ENCODE measurements around the gene PRDM5.
A peak's percentile ranks its signal among the peaks of the same experiment; 100 is the strongest.
"Not testable (repeated sequence)": the region's sequence is repeated elsewhere in the genome, so short reads cannot be mapped to it uniquely, and the experiment has no call there.

PRDM5 gene

DNA sequence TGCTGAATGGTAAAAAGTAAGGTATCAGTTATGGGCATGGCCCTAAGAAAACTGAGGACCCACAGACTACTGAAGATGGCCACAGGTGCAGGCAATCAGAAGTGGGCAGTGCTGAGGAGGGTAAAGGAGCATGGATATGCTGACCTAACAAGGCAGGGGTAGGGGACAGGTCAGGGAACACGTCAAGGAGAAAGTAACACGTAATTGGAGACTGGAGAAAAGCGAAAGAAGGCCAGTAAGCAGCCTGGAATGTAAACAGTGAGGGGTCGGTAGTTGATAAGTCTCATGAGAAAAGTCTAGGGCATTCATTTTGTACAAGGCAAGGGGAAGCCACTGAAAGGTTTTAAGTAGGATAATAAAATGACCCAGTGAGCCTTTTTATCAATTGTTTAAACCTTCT lies 153.3 kb downstream of the PRDM5 start:
- FAIRE-seq (no peak), DNase-seq (ENCODE audit: insufficient read length, low spot score) (no peak)

DNA sequence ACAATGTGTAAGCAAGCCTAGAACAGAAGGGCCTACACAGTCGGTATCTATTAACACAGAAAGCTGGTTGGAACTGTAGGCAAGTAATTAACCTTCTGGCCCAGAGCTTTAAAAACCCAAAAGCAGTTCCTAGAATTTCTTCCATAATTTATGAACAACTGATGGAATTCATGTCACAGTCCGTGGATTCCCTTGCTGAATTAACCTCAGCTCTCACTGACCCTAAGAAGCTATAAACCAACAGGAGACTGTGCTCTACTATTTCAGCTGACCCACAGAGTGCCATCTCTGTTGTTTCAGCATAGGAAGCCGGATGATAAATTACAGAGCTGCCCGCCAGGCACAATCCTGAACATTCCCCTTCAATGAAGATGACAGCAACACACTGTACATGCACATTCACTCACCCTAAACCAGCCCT lies 157.3 kb downstream of the PRDM5 start:
- FAIRE-seq (no peak), DNase-seq (ENCODE audit: insufficient read length, low spot score) (no peak)

DNA sequence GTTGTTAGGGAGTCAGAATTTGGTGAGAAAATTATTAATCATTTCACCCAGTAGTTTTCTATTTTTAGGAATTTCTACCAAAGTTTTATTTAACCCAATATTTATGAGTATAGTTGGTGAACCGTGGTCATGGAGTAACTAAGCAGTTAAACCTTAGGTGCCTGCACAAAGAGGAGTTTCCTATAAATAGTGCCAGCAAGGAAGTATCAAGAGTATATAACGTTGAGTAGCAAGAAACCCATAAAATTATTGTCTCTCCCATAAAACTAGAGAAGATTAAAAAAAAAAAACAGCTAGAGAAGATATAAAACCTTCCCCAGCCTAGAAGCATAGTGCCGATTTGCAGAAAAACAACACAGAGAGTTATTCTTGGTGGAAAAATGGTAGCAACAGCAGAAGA lies 158.9 kb downstream of the PRDM5 start:
- DNase-seq (ENCODE audit: insufficient read length, low spot score): no peak

GRCh38 chr4:120761070-120761469 lies 161.5 kb downstream of the PRDM5 start:
- no peak for FAIRE-seq
- no peak for DNase-seq (ENCODE audit: insufficient read length, low spot score)

More for the DNA sequence above, 158.9 kb downstream of the PRDM5 start:
- FAIRE-seq: no peak

- FAIRE-seq (no peak), DNase-seq (ENCODE audit: insufficient read length, low spot score) (no peak)
These were observed 162.5 kb downstream of the PRDM5 start for GRCh38 chr4:120760047-120760446.

DNA sequence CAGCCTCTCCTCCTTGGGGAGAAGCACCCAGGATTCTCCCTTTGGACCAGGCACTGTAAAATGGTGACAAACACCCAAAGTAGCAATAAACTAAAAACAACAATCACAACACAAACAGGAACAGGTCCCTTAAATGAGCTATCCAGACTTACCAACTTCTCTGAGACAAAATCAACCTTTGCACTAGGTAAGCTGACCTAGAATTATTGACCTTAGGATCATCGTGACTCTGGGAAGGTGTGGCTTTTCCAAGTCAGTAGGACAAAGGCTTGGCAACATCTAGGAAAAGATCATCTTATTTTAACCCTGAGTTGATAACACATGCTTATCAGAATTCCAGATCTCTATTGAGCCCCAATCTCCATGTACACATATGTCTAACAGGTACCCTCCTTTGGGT lies 166.7 kb downstream of the PRDM5 start:
- DNase-seq (ENCODE audit: insufficient read length, low spot score): no peak
- no peak for FAIRE-seq

DNA sequence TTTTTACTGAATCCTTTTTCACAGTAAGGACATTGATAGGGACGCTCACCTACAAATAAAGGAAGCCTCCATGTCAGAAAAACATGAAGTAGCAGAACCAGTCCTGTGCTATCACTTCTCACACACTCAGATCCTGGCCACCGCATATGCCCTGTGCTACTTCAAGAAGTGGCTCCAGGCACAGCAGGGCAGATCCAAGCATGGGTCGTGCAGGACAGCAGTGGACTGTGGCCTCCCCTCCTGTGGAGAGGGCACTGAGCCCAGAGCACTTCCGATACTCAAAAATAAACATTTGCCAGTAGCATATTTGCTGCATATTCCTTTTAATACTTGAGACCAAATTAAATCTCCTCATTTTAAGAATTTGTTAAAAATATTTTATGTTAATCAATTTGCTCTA lies 167.9 kb downstream of the PRDM5 start:
- FAIRE-seq: no peak
- DNase-seq (ENCODE audit: insufficient read length, low spot score): no peak

GRCh38 chr4:120753854-120754253 lies 168.7 kb downstream of the PRDM5 start:
- DNase-seq (ENCODE audit: insufficient read length, low spot score): no peak
- FAIRE-seq: no peak

DNA sequence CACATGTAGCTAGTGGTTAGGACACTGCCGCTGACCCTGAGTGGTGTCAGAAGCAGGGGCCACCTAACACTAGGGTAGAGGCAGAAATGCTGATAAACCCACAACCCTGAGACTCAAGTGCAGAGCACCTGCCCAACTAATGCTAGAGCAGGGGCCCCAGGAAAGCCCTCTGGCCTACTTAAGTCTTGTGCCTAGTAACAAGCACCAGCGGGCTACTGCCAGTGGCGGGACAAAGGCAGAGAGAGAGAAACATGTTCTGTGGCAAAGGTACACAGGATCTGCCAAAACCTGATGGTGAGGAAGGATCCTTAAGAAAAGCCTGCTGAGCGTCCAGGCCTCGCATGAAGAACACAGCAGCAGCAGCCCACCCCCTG lies 172.4 kb downstream of the PRDM5 start:
- FAIRE-seq (no peak), DNase-seq (ENCODE audit: insufficient read length, low spot score) (no peak)

- DNase-seq (ENCODE audit: insufficient read length, low spot score): peak; percentile 13
- peak; percentile 85 for FAIRE-seq
These were observed 172.9 kb downstream of the PRDM5 start for GRCh38 chr4:120749445-120750151.

DNA sequence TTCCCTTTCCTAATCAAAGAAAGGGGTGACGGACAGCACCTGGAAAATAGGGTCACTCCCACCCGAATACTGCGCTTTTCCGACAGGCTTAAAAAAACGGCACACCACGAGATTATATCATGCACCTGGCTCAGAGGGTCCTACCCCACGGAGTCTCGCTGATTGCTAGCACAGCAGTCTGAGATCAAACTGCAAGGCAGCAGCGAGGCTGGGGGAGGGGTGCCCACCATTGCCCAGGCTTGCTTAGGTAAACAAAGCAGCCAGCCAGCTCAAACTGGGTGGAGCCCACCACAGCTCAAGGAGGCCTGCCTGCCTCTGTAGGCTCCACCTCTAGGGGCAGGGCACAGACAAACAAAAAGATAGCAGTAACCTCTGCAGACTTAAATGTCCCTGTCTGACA lies 180.9 kb downstream of the PRDM5 start:
- FAIRE-seq; DNase-seq (ENCODE audit: insufficient read length, low spot score): not testable (repeated sequence)

GRCh38 chr4:120736312-120736711 lies 186.2 kb downstream of the PRDM5 start:
- DNase-seq (ENCODE audit: insufficient read length, low spot score) (no peak), FAIRE-seq (no peak)

DNA sequence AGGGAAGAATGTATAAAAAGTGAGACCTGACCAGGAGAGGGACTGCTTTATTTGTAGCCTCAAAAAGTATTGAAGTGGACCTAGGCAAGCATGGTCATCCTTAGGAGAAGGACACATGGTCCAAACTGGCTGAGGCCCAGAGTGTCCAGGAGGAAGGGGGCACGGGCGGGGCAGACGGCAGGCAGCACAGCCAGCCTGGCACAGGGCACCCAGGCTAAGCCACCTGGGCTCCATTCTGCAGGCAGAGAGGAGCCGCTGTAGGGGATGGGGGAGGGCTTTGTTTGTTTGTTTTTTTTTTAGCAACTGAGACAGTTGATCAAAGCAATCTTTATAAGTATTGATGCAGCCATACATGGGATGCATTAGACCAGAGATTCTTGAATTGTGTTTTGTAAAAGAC lies 188.6 kb downstream of the PRDM5 start:
- FAIRE-seq (no peak), DNase-seq (ENCODE audit: insufficient read length, low spot score) (no peak)

GRCh38 chr4:120733054-120733453 lies 189.5 kb downstream of the PRDM5 start:
- DNase-seq (ENCODE audit: insufficient read length, low spot score): no peak

DNA sequence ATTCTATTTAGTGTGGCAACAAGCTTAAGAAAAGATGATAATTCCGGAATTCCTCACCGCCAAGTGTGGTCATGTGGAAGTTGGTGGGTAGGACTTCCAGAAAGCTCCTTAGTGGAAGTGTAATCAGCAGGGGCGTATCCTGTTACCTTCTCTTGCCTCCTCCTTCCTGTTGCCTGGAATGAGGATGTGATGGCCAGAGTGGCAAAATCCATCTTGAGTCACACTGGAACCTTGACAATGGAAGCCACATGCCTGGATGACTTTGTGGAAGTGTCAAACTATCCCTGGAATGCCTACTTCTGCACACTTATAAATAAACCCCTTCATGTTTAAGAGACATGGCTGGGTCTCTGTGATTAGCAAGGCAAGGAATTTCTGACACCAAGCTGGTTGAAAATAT lies 191.0 kb downstream of the PRDM5 start:
- no peak for FAIRE-seq

More at GRCh38 chr4:120733054-120733453, 189.5 kb downstream of the PRDM5 start:
- FAIRE-seq: no peak

DNA sequence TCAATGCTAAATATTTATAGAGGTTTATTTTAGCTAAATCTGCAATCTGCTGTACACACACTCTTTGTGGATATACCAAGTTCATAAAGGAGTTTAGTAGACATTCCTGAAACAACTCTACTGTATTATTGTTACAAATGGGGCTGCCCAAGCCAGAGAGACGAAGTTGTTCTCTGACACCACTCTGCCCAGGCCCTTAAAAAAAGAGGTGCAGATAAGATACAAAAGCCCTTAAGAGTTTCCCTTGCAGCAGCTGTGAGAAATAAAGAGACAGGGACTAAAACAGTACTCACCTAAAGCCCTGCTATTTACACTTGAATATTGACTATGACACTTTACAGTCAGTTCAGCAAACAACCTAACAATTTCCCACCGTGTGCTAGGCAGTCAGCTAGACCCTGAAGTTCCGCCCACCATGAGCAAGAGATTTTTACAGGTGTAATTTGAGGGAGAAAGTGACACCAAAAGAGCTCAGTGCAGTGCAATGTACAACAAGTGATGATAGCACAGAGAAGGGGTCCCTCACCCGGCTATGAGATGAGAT lies 191.7 kb downstream of the PRDM5 start:
- FAIRE-seq: no peak
- DNase-seq (ENCODE audit: insufficient read length, low spot score): no peak

More for the DNA sequence above, 191.0 kb downstream of the PRDM5 start:
- no peak for DNase-seq (ENCODE audit: insufficient read length, low spot score)

GRCh38 chr4:120728892-120729675 lies 193.4 kb downstream of the PRDM5 start:
- DNase-seq (ENCODE audit: insufficient read length, low spot score): no peak

DNA sequence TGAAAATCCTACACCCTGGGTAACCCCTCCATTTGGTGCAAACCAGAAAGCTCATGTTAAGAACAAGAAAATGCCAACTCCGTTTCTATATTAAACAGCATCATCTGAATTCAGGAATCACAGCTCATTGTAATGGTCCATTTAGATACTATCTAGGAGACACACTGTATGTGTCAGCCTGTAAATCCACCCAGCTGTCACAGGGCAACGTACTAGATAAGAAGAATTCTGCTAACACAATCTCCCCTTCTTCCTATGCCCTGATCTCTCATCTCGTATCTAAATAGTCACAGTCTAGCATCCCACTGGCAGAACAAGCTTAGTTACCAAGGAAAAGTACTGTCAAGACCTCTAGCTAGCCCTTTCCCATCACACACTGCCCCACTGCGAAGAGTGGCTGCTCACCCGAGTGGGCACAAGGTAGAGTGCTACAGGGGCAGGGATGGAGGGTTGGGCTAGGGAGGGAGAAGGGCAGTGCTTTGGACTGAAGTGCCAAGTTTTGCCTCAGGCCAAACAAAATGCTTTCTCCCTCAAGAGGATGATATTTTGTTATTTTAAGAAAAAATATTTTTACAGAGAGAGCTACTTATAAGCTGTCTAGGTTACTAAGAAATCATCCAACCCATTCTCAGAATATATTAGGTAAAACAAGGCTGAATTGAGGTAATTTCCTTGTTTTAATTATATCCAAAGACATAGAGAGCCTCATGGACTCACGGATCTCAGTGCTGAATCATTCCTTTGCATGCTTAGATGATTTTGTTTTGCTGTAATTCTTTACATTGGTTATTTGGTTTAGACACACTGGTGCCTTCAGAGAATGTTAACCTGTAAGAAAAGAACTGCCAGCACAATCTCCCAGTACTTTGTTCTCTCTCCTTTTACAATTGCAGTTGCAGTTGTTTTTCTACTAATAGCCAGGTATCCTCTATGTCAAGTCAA lies 196.6 kb downstream of the PRDM5 start:
- DNase-seq (ENCODE audit: insufficient read length, low spot score) (no peak), FAIRE-seq (no peak)

More at GRCh38 chr4:120728892-120729675, 193.4 kb downstream of the PRDM5 start:
- FAIRE-seq: no peak

- FAIRE-seq (no peak), DNase-seq (ENCODE audit: insufficient read length, low spot score) (no peak)
These were observed 197.9 kb downstream of the PRDM5 start for GRCh38 chr4:120724656-120725055.

- no peak for DNase-seq (ENCODE audit: insufficient read length, low spot score)
- no peak for FAIRE-seq
These were observed 198.5 kb downstream of the PRDM5 start for GRCh38 chr4:120723986-120724385.

GRCh38 chr4:120723105-120723504 lies 199.4 kb downstream of the PRDM5 start:
- no peak for FAIRE-seq
- DNase-seq (ENCODE audit: insufficient read length, low spot score): no peak

All from GM19239 (cell line).